Lower leg skin (tissue), 3 donors: ENCODE measurements around the gene STX4.

Source experiments
- CTCF ChIP-seq, 3 donors: fragments of 450-650 bp; IDR thresholded peaks; one replicate each; pipeline ENCODE4 v1.5.1; 2016; ENCODE audit warnings: antibody characterized with exemption in 3 of 3, mild to moderate bottlenecking in 3 of 3, moderate library complexity in 2 of 3
- POLR2A ChIP-seq, 2 donors: fragments of 450-650 bp; IDR thresholded peaks; one replicate each; pipeline ENCODE4 v1.6.1; 2016 to 2017; ENCODE audit warnings: antibody characterized with exemption in 2 of 2, mild to moderate bottlenecking in 1 of 2, moderate library complexity in 1 of 2

DNA sequence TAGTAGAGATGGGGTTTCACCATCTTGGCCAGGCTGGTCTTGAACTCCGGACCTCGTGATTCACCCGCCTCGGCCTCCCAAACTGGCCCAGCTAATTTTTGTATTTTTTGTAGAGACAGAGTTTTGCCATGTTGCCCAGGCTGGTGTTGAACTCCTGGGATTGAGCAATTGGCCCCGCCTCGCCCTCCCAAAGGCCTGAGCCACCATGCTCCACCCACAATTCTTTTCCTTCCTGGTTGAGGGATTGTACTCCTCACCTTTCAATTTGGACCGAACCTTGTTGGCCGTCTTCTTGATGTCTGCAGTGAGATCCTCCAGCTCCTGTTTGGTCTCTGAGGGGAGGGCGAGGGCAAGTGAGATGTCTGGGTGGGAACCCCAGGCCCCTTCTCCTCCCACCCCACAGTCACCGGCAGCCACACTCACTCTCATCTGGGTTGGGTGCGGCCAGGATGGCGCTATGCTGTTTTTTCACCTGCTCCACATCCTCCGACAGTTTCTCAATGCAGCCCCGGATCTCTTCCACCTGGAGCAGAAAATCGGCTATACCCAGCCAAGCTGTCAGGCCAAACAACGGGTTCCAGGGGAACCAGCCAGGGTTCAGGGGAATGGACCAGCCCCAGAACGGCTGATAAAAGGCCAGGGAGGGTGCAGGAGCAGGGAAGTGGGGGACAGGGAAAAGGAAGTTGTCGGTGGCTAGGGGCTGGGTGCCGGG lies 32.5 kb upstream of the STX4 start:
- TF ChIP-seq CTCF (IDR thresholded peaks at IDR 0.05) (no peak), POLR2A (IDR thresholded peaks at IDR 0.05) (no peak)
